Measurements from ENCODE around the gene SSC5D. TPM values are rescaled to one million over a fixed set of nuclear protein-coding genes. Genes with fewer than 3 reads are reported as not detected.

Gene SSC5D
- polyA plus RNA-seq, 1 donor, result 1.1 TPM

DNA sequence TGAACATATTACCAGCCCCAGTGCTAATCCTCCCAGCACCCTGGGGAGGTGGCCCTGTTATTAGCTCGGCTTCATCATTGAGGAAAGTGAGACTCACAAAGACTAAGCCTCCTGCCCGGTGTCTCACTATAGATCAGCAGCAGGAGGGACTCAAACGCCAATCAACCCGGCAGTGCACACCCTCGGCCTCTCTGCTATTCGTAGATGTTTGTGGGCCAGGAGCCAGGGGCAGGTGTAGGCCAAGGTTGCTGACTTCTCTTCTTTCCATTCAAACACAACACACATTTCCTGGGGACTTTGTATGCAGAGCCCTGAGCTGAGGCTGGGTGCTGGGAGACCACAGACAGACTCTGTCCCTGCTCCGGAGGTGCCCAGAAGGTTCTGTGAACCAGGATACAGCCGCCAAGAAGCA, 66.5 kb downstream of the SSC5D start:
- DNase-seq, result no peak

DNA sequence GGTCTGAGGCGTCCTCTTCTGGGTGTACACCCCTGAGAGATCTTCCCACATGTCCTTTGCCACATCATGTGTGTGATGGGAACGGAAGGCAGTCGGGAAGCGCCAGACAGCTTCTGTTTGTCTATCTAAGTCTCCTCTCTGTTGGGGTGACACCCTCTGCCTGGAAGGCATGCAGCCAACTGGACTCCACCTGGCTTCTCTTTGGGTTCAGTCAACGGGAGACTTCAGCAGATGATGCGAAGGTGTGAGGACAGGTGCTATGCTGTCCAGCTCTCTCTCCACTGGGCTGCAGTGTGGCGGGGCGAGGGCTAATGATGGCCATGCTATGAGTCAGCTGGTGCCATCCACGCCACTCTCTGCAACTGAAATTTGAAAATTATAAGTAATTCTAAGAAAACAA, 71.4 kb downstream of the SSC5D start:
- DNase-seq, result no peak

DNA sequence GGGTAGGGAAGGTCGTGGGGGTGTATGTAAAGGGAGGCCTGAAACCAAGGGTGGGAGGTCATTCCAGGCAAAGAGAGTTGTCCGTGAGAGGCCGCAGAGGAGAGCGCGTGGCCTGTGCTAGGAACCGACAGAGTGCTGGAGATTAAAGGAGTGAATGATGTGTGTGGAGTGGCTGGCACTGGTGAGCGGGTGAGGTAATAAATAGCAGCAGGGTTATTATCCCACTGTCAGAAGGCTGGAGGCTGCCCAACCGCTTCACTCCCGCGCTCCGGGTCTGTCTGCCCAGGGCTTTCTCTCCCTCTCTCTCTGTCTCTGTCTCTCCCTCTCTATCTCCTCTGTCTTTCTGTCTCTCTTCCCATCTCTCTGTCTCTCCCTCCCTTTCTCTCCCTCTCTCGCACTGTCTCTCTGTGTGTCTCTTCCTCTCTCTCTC, 75.0 kb downstream of the SSC5D start:
- no peak for DNase-seq

DNA sequence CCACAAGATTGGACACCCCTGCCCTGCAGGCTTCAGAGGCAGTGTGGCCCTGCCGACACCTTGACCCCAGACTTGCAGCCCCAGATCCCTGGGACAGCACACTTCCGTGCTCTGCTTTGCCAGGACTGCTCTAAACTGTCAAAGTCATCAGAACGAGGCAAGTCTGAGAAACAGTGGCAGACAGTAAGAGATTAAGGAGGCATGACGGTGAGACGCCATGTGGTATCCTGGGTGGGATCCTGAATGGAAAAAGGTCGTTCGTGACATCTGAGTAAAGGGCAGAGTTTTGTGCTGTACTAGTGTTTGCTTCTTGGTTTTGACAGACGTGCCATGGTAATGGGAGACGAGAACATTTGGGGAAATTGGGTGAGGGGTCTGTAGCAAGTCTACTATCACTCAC, 78.6 kb downstream of the SSC5D start:
- no peak for DNase-seq

DNA sequence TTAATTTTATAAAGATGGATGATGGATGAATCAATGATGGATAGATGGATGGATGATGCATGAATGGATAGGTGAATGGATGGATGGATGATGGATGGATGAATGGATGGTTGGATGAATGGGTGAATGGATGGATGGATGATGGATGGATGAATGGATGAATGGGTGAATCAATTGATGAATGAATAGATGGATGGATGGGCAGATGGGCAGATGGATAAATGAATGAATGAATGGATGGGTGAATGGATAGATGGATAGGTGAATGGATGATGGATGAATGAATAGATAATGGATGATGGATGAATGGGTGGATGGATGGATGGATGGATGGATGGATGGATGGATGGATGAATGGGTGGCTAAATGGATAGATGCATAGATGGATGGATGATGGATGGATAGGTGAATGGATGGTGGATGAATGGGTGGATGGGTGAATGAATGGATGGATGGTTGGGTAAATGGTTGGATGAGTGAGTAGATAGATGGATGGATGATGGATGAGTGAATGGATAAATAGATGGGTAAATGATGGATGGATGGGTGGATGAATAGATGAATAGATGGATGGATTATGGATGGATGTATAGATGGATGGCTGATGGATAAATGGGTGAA, 79.6 kb downstream of the SSC5D start:
- no peak for DNase-seq

Other genes starting within 250 kb of the SSC5D start
- 46.0 TPM for gene PPP6R1, start 229.4 kb upstream of the SSC5D start, polyA plus RNA-seq (ENCODE audit: insufficient read length)
- 24.0 TPM for gene HSPBP1, start 208.3 kb upstream of the SSC5D start, polyA plus RNA-seq (ENCODE audit: insufficient read length)
- gene BRSK1, start 204.4 kb upstream of the SSC5D start, polyA plus RNA-seq (ENCODE audit: insufficient read length), result 14.7 TPM
- gene TMEM150B, start 163.1 kb upstream of the SSC5D start, polyA plus RNA-seq (ENCODE audit: insufficient read length), result 1.5 TPM
- 24.4 TPM for gene KMT5C, start 148.6 kb upstream of the SSC5D start, polyA plus RNA-seq (ENCODE audit: insufficient read length)
- 0.78 TPM for gene COX6B2, start 133.7 kb upstream of the SSC5D start, polyA plus RNA-seq (ENCODE audit: insufficient read length)
- gene GARIN5B, start 125.2 kb upstream of the SSC5D start, polyA plus RNA-seq (ENCODE audit: insufficient read length), result 0.17 TPM
- 1.4 TPM for gene IL11, start 118.0 kb upstream of the SSC5D start, polyA plus RNA-seq (ENCODE audit: insufficient read length)
- gene TMEM190, start 111.6 kb upstream of the SSC5D start, polyA plus RNA-seq (ENCODE audit: insufficient read length), result 0.48 TPM
- gene TMEM238, start 104.1 kb upstream of the SSC5D start, polyA plus RNA-seq (ENCODE audit: insufficient read length), result 0.32 TPM
- 746 TPM for gene RPL28, start 102.5 kb upstream of the SSC5D start, polyA plus RNA-seq (ENCODE audit: insufficient read length)
- 43.7 TPM for gene UBE2S, start 80.6 kb upstream of the SSC5D start, polyA plus RNA-seq (ENCODE audit: insufficient read length)
- gene SHISA7, start 45.1 kb upstream of the SSC5D start, polyA plus RNA-seq (ENCODE audit: insufficient read length), result 0.20 TPM
- gene ISOC2, start 26.8 kb upstream of the SSC5D start, polyA plus RNA-seq (ENCODE audit: insufficient read length), result 30.1 TPM
- not detected for gene C19orf85, start 23.7 kb upstream of the SSC5D start, polyA plus RNA-seq (ENCODE audit: insufficient read length)
- gene ZNF628, start 11.8 kb upstream of the SSC5D start, polyA plus RNA-seq (ENCODE audit: insufficient read length), result 2.4 TPM
- gene NAT14, start 3.2 kb upstream of the SSC5D start, polyA plus RNA-seq (ENCODE audit: insufficient read length), result 36.8 TPM
- 1.1 TPM for gene SBK2, start 48.7 kb downstream of the SSC5D start, polyA plus RNA-seq (ENCODE audit: insufficient read length)
- gene SBK3, start 57.1 kb downstream of the SSC5D start, polyA plus RNA-seq (ENCODE audit: insufficient read length), result 0.58 TPM
- 16.1 TPM for gene ZNF579, start 92.4 kb downstream of the SSC5D start, polyA plus RNA-seq (ENCODE audit: insufficient read length)
- 20.7 TPM for gene FIZ1, start 111.1 kb downstream of the SSC5D start, polyA plus RNA-seq (ENCODE audit: insufficient read length)
- 5.4 TPM for gene ZNF524, start 111.9 kb downstream of the SSC5D start, polyA plus RNA-seq (ENCODE audit: insufficient read length)
- gene ZNF865, start 117.2 kb downstream of the SSC5D start, polyA plus RNA-seq (ENCODE audit: insufficient read length), result 6.3 TPM
- 10.0 TPM for gene ZNF784, start 136.1 kb downstream of the SSC5D start, polyA plus RNA-seq (ENCODE audit: insufficient read length)
- 39.9 TPM for gene ZNF580, start 152.6 kb downstream of the SSC5D start, polyA plus RNA-seq (ENCODE audit: insufficient read length)
- gene ZNF581, start 155.2 kb downstream of the SSC5D start, polyA plus RNA-seq (ENCODE audit: insufficient read length), result 20.7 TPM
- 19.3 TPM for gene CCDC106, start 159.8 kb downstream of the SSC5D start, polyA plus RNA-seq (ENCODE audit: insufficient read length)
- 164 TPM for gene U2AF2, start 166.6 kb downstream of the SSC5D start, polyA plus RNA-seq (ENCODE audit: insufficient read length)
- 83.3 TPM for gene EPN1, start 186.8 kb downstream of the SSC5D start, polyA plus RNA-seq (ENCODE audit: insufficient read length)
- gene NLRP9, start 250.0 kb downstream of the SSC5D start, polyA plus RNA-seq (ENCODE audit: insufficient read length), result 0.17 TPM

Measured in left kidney (tissue), 2 donors.